A549 (cell line): ENCODE results near the gene RASSF4. TPM values are rescaled to one million over a fixed set of nuclear protein-coding genes. Genes with fewer than 3 reads are reported as not detected.

Experiments
- ATAC-seq, 2 experiments: fragments of 200-7000 bp in 1 of 2; fragments of >200 bp in 1 of 2; cut with Nextera tagmentation in 1 of 2; cut with Tn5 transposase in 1 of 2; 3 replicates each; pipeline versions ENCODE4 v1.8.0 to v1.9.1; 2018 to 2020; ENCODE audit warnings: mild to moderate bottlenecking in 1 of 2, moderate library complexity in 1 of 2
- CTCF ChIA-PET: fragments of 300-600 bp; sonication (Branson Sonifier 250); formaldehyde crosslinking; extraction: SDS; loops from one replicate; lab custom pipeline; 2021; ENCODE audit warnings: antibody characterized with exemption, inconsistent platforms; lab: Yijun Ruan, JAX
- POLR2A ChIA-PET: fragments of 350-600 bp; formaldehyde crosslinking; extraction: SDS; loops from one replicate; lab custom pipeline; 2021; ENCODE audit warnings: antibody characterized with exemption, inconsistent platforms; lab: Yijun Ruan, JAX
- DNase-seq, 2 experiments: peaks; one replicate each; pipeline versions ENCODE4 v3.0.0 to v3.0.0-alpha.2; 2011 to 2016; ENCODE audit warnings: low read depth in 1 of 2, low spot score in 1 of 2
- FAIRE-seq: peaks from 2 replicates; lab custom pipeline; 2011; peaks lifted over from hg19 to GRCh38; lab: Jason Lieb, UNC
- H3K27ac ChIP-seq, 2 experiments: fragments of >200 bp; sonication (Bioruptor Twin); formaldehyde crosslinking; 3 replicates each; pipeline ENCODE4 v1.5.1; 2016 to 2017
- H3K4me1 ChIP-seq: fragments of >200 bp; sonication (Bioruptor Twin); formaldehyde crosslinking; 3 replicates; pipeline ENCODE4 v1.6.1; 2016
- H3K4me2 ChIP-seq: fragments of >200 bp; sonication (Bioruptor Twin); formaldehyde crosslinking; 3 replicates; pipeline ENCODE4 v1.6.1; 2016
- H3K4me3 ChIP-seq: fragments of >200 bp; sonication (Bioruptor Twin); formaldehyde crosslinking; 3 replicates; pipeline ENCODE4 v1.5.1; 2016
- H3K9me3 ChIP-seq: fragments of >200 bp; sonication (Bioruptor Twin); formaldehyde crosslinking; 3 replicates; pipeline ENCODE4 v1.6.1; 2016
- CEBPB ChIP-seq, 2 experiments: fragments of >200 bp in 1 of 2; sonication (Bioruptor Twin) in 1 of 2; formaldehyde crosslinking in 1 of 2; IDR thresholded peaks; 2 replicates each; pipeline ENCODE4 v1.6.1; 2012 to 2016
- EP300 ChIP-seq, 2 experiments: fragments of >200 bp; sonication (Bioruptor Twin); formaldehyde crosslinking; IDR thresholded peaks; 2 replicates in 1 of 2; 3 replicates in 1 of 2; pipeline ENCODE4 v1.6.1; 2016 to 2017
- ESRRA ChIP-seq: fragments of 150-350 bp; IDR thresholded peaks from 2 replicates; pipeline ENCODE4 v1.6.1; 2014; ENCODE audit warnings: mild to moderate bottlenecking, low read length, borderline replicate concordance
- FOSB ChIP-seq: fragments of 250-450 bp; sonication (Bioruptor Pico); IDR thresholded peaks from 2 replicates; pipeline ENCODE4 v1.5.0; 2020; ENCODE audit warnings: mild to moderate bottlenecking, moderate library complexity
- GATA3 ChIP-seq: IDR thresholded peaks from 2 replicates; pipeline ENCODE4 v1.6.1; 2012; ENCODE audit warnings: borderline replicate concordance
- HDAC2 ChIP-seq: fragments of 200-600 bp; sonication (generic); IDR thresholded peaks from 2 replicates; pipeline ENCODE4 v1.6.1; 2016
- HES2 ChIP-seq: fragments of >200 bp; sonication (Bioruptor Twin); formaldehyde crosslinking; IDR thresholded peaks from 2 replicates; pipeline ENCODE4 v1.6.1; 2016
- HMGXB4 ChIP-seq: fragments of 250-450 bp; sonication (Bioruptor Pico); IDR thresholded peaks from 2 replicates; pipeline ENCODE4 v1.5.0; 2021; ENCODE audit warnings: mild to moderate bottlenecking, moderate library complexity, borderline replicate concordance
- HOXB13 ChIP-seq: fragments of 250-450 bp; sonication (Bioruptor Pico); IDR thresholded peaks from 2 replicates; pipeline ENCODE4 v1.5.0; 2020; ENCODE audit warnings: low read depth, mild to moderate bottlenecking, moderate library complexity
- JUN ChIP-seq, 2 experiments: fragments of >200 bp; sonication (Bioruptor Twin); formaldehyde crosslinking; IDR thresholded peaks; 2 replicates in 1 of 2; 3 replicates in 1 of 2; pipeline ENCODE4 v1.6.1; 2016 to 2017
- KDM1A ChIP-seq: fragments of 200-600 bp; sonication (generic); IDR thresholded peaks from 2 replicates; pipeline ENCODE4 v1.6.1; 2016; ENCODE audit warnings: low read depth, mild to moderate bottlenecking
- KDM5A ChIP-seq: fragments of 200-600 bp; sonication (generic); IDR thresholded peaks from 2 replicates; pipeline ENCODE4 v1.6.1; 2016; ENCODE audit warnings: antibody characterized with exemption, mild to moderate bottlenecking
- MAZ ChIP-seq: fragments of 150-350 bp; IDR thresholded peaks from 2 replicates; pipeline ENCODE4 v1.6.1; 2014; ENCODE audit warnings: antibody characterized with exemption, low read depth, low read length, borderline replicate concordance
- MYC ChIP-seq: IDR thresholded peaks from 2 replicates; pipeline ENCODE4 v1.6.1; 2012; ENCODE audit warnings: mild to moderate bottlenecking, inconsistent platforms, low read length, improper control_type of control experiment, borderline replicate concordance
- NPAS2 ChIP-seq: fragments of 250-450 bp; sonication (Bioruptor Pico); IDR thresholded peaks from 2 replicates; pipeline ENCODE4 v1.8.0; 2022; ENCODE audit warnings: mild to moderate bottlenecking, moderate library complexity, borderline replicate concordance
- NR3C1 ChIP-seq: fragments of >200 bp; sonication (Bioruptor Twin); formaldehyde crosslinking; IDR thresholded peaks from 3 replicates; pipeline ENCODE4 v1.6.1; 2017
- POLR2A ChIP-seq: IDR thresholded peaks from 2 replicates; pipeline ENCODE4 v1.6.1; 2012; ENCODE audit warnings: mild to moderate bottlenecking, low read length
- POLR2AphosphoS2 ChIP-seq: conservative IDR thresholded peaks from 2 replicates; pipeline ENCODE4 v1.6.1; 2012; ENCODE audit warnings: low read length, improper control_type of control experiment, inconsistent platforms
- RAD21 ChIP-seq, 2 experiments: fragments of >200 bp in 1 of 2; sonication (Bioruptor Twin) in 1 of 2; formaldehyde crosslinking in 1 of 2; IDR thresholded peaks in 1 of 2; conservative IDR thresholded peaks in 1 of 2; 2 replicates in 1 of 2; 3 replicates in 1 of 2; pipeline ENCODE4 v1.6.1; 2012 to 2018; ENCODE audit warnings: inconsistent platforms in 1 of 2
- RARB ChIP-seq: fragments of 250-450 bp; sonication (Bioruptor Pico); IDR thresholded peaks from 2 replicates; pipeline ENCODE4 v1.8.0; 2021; ENCODE audit warnings: mild to moderate bottlenecking, moderate library complexity
- RCOR1 ChIP-seq: fragments of 150-350 bp; IDR thresholded peaks from 2 replicates; pipeline ENCODE4 v1.6.1; 2014; ENCODE audit warnings: antibody characterized with exemption, low read length, low read depth
- SREBF2 ChIP-seq: fragments of 450-650 bp; IDR thresholded peaks from 2 replicates; pipeline ENCODE4 v1.6.1; 2014; ENCODE audit warnings: mild to moderate bottlenecking, moderate library complexity
- TFCP2L1 ChIP-seq: fragments of 250-450 bp; sonication (Bioruptor Pico); IDR thresholded peaks from 2 replicates; pipeline ENCODE4 v1.5.0; 2021; ENCODE audit warnings: mild to moderate bottlenecking
- TP53 ChIP-seq: fragments of 250-450 bp; sonication (Bioruptor Pico); IDR thresholded peaks from 2 replicates; pipeline ENCODE4 v1.5.0; 2021; ENCODE audit warnings: mild to moderate bottlenecking, moderate library complexity
- USF2 ChIP-seq: fragments of 450-650 bp; IDR thresholded peaks from 2 replicates; pipeline ENCODE4 v1.6.1; 2014; ENCODE audit warnings: antibody characterized with exemption
- ZC3H11A ChIP-seq: fragments of 450-650 bp; IDR thresholded peaks from 2 replicates; pipeline ENCODE4 v1.6.1; 2014; ENCODE audit warnings: antibody characterized with exemption, mild to moderate bottlenecking
- ZFP36 ChIP-seq: fragments of 450-650 bp; IDR thresholded peaks from 2 replicates; pipeline ENCODE4 v1.6.1; 2014; ENCODE audit warnings: borderline replicate concordance; ENCODE audit not compliant: partially characterized antibody
- ZNF302 ChIP-seq: fragments of 250-450 bp; sonication (Bioruptor Pico); IDR thresholded peaks from 2 replicates; pipeline ENCODE4 v1.9.0; 2021; ENCODE audit warnings: inconsistent platforms, mild to moderate bottlenecking, moderate library complexity
- WGBS: methylation state at CpG from one replicate; pipeline ENCODE4 v1.1.6; 2017; ENCODE audit errors: missing lambda C conversion rate; 5-methylcytosine and 5-hydroxymethylcytosine counted together
- polyA plus RNA-seq, 4 experiments: library from polyadenylated mRNA; depleted of rRNA in 3 of 4; stranded (reverse); fragments of >200 nt; fragmentation: RNase III in 1 of 4; extraction: RNeasy Plus Mini Kit Qiagen cat#74134 plus additional on column Dnase treatment in 1 of 4; gene quantifications; 2 replicates in 3 of 4; 3 replicates in 1 of 4; pipeline ENCODE4 v1.2.3, GENCODE V29; 2011 to 2017
- TF ChIP-seq, protein P1 (sequence below): fragments of >200 bp; sonication (Bioruptor Twin); formaldehyde crosslinking; IDR thresholded peaks from 3 replicates; pipeline ENCODE4 v1.6.1; 2016
- TF ChIP-seq, protein P2 (sequence below): fragments of 250-450 bp; sonication (Bioruptor Pico); IDR thresholded peaks from 2 replicates; pipeline ENCODE4 v1.5.0; 2020; ENCODE audit warnings: low read depth, mild to moderate bottlenecking, moderate library complexity
- TF ChIP-seq, protein P3 (sequence below): IDR thresholded peaks from 2 replicates; pipeline ENCODE4 v1.6.1; 2012

RASSF4 gene
- polyA plus RNA-seq, 2 of the 4 experiments (the other 2 are of a cell fraction), result 1.9 to 2.2 TPM

DNA sequence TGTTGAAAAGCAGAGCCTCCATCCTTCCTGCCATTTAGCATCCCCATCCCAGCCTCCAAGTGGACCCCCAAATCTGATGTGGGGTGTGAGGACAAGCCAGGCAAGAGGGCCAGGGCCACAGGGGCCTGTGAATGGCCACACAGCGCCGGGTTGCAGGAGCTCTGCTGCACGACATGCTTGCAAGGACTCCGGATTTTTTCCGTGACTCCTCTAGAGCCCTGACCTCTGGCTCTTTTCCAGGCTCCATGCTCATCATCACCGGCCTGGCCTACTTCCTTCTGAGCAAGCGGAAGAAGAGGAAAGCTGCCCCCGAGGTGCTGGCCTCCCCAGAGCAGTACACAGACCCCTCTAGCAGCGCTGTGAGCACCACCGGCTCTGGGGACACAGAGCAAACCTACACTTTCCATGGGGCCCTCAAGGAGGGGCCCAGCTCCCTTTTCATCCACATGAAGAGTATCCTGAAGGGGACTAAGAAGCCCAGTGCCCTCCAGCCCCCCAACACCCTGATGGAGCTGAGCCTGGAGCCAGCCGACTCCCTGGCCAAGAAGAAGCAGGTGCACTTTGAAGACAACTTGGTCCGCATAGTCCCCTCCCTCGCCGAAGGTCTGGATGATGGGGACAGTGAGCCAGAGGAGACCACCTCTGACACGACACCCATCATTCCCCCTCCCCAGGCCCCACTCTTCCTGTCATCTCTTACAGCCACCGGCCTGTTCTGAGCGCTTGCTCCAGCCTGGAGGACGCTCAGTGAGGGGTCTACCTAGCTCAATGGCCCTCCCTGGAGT is 25.0 kb upstream of the RASSF4 start:
- 72% methylated on average over 16 of the region's 18 CpGs for WGBS
- POLR2A ChIA-PET, result no interaction called here
- CTCF ChIA-PET, result interaction anchor here (0.8 to 4.4 kb wide), 6 partner anchors 9 to 56 kb away, joined by 3 to 69 read pairs (median 27); partner anchors contain the start of gene DEPP1
- no peak for FAIRE-seq
- Histone ChIP-seq H3K4me1 (no peaks in the 10 kb centered on the region), H3K27ac (no peak overlapping the region), H3K4me2 (no peak overlapping the region), H3K9me3 (no peaks in the 10 kb centered on the region), H3K4me3 (no peak overlapping the region)
- no peak for ATAC-seq
- TF ChIP-seq, protein P1, sequence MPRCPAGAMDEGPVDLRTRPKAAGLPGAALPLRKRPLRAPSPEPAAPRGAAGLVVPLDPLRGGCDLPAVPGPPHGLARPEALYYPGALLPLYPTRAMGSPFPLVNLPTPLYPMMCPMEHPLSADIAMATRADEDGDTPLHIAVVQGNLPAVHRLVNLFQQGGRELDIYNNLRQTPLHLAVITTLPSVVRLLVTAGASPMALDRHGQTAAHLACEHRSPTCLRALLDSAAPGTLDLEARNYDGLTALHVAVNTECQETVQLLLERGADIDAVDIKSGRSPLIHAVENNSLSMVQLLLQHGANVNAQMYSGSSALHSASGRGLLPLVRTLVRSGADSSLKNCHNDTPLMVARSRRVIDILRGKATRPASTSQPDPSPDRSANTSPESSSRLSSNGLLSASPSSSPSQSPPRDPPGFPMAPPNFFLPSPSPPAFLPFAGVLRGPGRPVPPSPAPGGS, result no peak
- TF ChIP-seq TFCP2L1 (CRISPR knock-in tag), result no peak
- no peak for TF ChIP-seq RARB
- no peak for TF ChIP-seq NR3C1
- no peak for TF ChIP-seq ESRRA
- TF ChIP-seq EP300 (IDR thresholded peaks at IDR 0.05), result no peak
- no peak for TF ChIP-seq KDM1A
- TF ChIP-seq HMGXB4 (CRISPR knock-in tag), result no peak
- TF ChIP-seq, protein P2, sequence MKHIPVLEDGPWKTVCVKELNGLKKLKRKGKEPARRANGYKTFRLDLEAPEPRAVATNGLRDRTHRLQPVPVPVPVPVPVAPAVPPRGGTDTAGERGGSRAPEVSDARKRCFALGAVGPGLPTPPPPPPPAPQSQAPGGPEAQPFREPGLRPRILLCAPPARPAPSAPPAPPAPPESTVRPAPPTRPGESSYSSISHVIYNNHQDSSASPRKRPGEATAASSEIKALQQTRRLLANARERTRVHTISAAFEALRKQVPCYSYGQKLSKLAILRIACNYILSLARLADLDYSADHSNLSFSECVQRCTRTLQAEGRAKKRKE (CRISPR knock-in tag), result no peak
- TF ChIP-seq MYC, result no peak
- TF ChIP-seq JUN (IDR thresholded peaks at IDR 0.05), result no peak
- TF ChIP-seq HDAC2, result no peak
- TF ChIP-seq GATA3, result no peak
- TF ChIP-seq TP53 (CRISPR knock-in tag), result no peak
- TF ChIP-seq USF2, result no peak
- TF ChIP-seq RAD21 (conservative IDR thresholded peaks at IDR 0.05 in 1 of 2, IDR thresholded peaks at IDR 0.05 in 1 of 2), result no peak
- no peak for DNase-seq

GRCh38 chr10:44935201-44935965 is 24.2 kb upstream of the RASSF4 start:
- CTCF ChIA-PET, result interaction anchor here (0.8 to 1.3 kb wide), 3 partner anchors 9 to 38 kb away, joined by 3 read pairs; no protein-coding TSS in a partner anchor
- peak in 1 of 2 experiments; percentile 23 for DNase-seq
- WGBS, result 27% methylated on average over 4 of the region's 9 CpGs
- H3K4me3 ChIP-seq, result no peak overlapping the region
- H3K9me3 ChIP-seq, result no peaks in the 10 kb centered on the region
- H3K27ac ChIP-seq, result no peak overlapping the region
- ATAC-seq, result peak in 1 of 2 experiments; percentile 7; a peak in 1 of 6 replicates
- POLR2A ChIA-PET, result no interaction called here
- FAIRE-seq, result no peak
- peaks cover 5% of the 10 kb centered on the region; the same call in 1 of the 3 replicates for H3K4me1 ChIP-seq
- no peak overlapping the region for H3K4me2 ChIP-seq
- TF ChIP-seq POLR2AphosphoS2 (no peak), KDM5A (no peak), NR3C1 (no peak), CEBPB (IDR thresholded peaks at IDR 0.05) (no peak), RCOR1 (no peak), SREBF2 (no peak), ZFP36 (no peak), NPAS2 (CRISPR knock-in tag) (no peak), HES2 (no peak), ZC3H11A (no peak), ZNF302 (CRISPR knock-in tag) (no peak), MAZ (no peak), POLR2A (no peak), FOSB (CRISPR knock-in tag) (no peak), RAD21 (conservative IDR thresholded peaks at IDR 0.05 in 1 of 2, IDR thresholded peaks at IDR 0.05 in 1 of 2) (no peak), HOXB13 (CRISPR knock-in tag) (no peak)
- TF ChIP-seq, protein P3, sequence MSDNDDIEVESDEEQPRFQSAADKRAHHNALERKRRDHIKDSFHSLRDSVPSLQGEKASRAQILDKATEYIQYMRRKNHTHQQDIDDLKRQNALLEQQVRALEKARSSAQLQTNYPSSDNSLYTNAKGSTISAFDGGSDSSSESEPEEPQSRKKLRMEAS, result no peak
- TF ChIP-seq, protein P2 (CRISPR knock-in tag), result no peak
